ENCODE measurements around the gene MYO6.

- no peak for TF ChIP-seq CTCF (optimal IDR thresholded peaks at IDR 0.05 in 1 of 3, IDR thresholded peaks at IDR 0.05 in 1 of 3, conservative IDR thresholded peaks at IDR 0.05 in 1 of 3; ENCODE audit: extremely low read depth in 1 of 3, insufficient read depth in 2 of 3, low read length in 3 of 3)
- TF ChIP-seq EZH2 (IDR thresholded peaks at IDR 0.05; ENCODE audit: low read length) = no peak
Measured at GRCh38 chr6:75853806-75854205, 104.8 kb downstream of the MYO6 start.
